Stimulated activated CD8-positive, alpha-beta memory T cell treated with anti-CD3 and anti-CD28 coated beads, Interleukin-7, amount 100 ng/mL, for 48 hours (primary cell): ENCODE data around the gene FBLN2.

Experiments
- DNase-seq, 2 donors: peaks; one replicate each; pipeline ENCODE4 v3.0.0-alpha.2; 2020; ENCODE audit warnings: low read depth in 1 of 2; ENCODE audit errors: extremely low read depth in 1 of 2

Gene FBLN2

GRCh38 chr3:13579063-13579462 is 30.1 kb downstream of the FBLN2 start:
- DNase-seq = no peak

- DNase-seq = no peak
These were observed 31.5 kb downstream of the FBLN2 start for GRCh38 chr3:13580256-13581023.

- no peak for DNase-seq
These were observed 32.8 kb downstream of the FBLN2 start for GRCh38 chr3:13581485-13582365.

GRCh38 chr3:13582366-13583250 is 33.7 kb downstream of the FBLN2 start:
- no peak for DNase-seq

GRCh38 chr3:13583251-13584180 is 34.6 kb downstream of the FBLN2 start:
- no peak for DNase-seq

- DNase-seq = no peak
These were observed 35.5 kb downstream of the FBLN2 start for GRCh38 chr3:13584427-13584891.

- no peak for DNase-seq
These were observed 36.0 kb downstream of the FBLN2 start for GRCh38 chr3:13584901-13585300.

- DNase-seq = no peak
These were observed 38.5 kb downstream of the FBLN2 start for GRCh38 chr3:13587442-13587841.

GRCh38 chr3:13588221-13588701 is 39.3 kb downstream of the FBLN2 start:
- no peak for DNase-seq

- no peak for DNase-seq
These were observed 40.1 kb downstream of the FBLN2 start for GRCh38 chr3:13588993-13589392.

GRCh38 chr3:13590841-13591520 is 42.1 kb downstream of the FBLN2 start:
- DNase-seq = no peak

- no peak for DNase-seq
These were observed 44.7 kb downstream of the FBLN2 start for GRCh38 chr3:13593615-13594014.

GRCh38 chr3:13594146-13594545 is 45.2 kb downstream of the FBLN2 start:
- DNase-seq = no peak

GRCh38 chr3:13594991-13595421 is 46.1 kb downstream of the FBLN2 start:
- no peak for DNase-seq

GRCh38 chr3:13595485-13595884 is 46.6 kb downstream of the FBLN2 start:
- no peak for DNase-seq

- DNase-seq = no peak
These were observed 47.7 kb downstream of the FBLN2 start for GRCh38 chr3:13596426-13597205.

GRCh38 chr3:13597661-13598060 is 48.7 kb downstream of the FBLN2 start:
- DNase-seq = no peak

- DNase-seq = no peak
These were observed 49.3 kb downstream of the FBLN2 start for GRCh38 chr3:13598201-13598600.
